Measurements from ENCODE around the gene PTH2. TPM values are rescaled to one million over a fixed set of nuclear protein-coding genes. Genes with fewer than 3 reads are reported as not detected.
"Not testable (repeated sequence)": the region's sequence is repeated elsewhere in the genome, so short reads cannot be mapped to it uniquely, and the experiment has no call there.

PTH2 gene
- total RNA-seq, 1 experiment from 2014 or later, result 1.0 TPM

DNA sequence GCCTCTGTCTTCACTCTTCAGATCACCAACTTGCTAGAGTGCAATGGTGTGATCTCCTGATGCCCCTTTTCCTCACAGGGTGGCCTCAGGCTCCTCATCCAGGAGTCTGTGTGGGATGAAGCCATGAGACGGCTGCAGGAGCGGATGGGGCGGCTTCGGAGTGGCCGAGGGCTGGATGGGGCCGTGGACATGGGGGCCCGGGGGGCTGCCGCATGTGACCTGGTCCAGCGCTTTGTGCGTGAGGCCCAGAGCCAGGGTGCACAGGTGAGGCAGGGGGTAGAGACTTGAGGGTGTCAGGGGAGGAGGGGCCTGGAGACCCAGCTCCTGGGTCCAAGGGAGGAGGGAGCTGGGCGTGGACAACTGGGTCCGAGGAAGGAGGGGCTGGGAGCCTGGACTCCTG is 39.3 kb upstream of the PTH2 start:
- TF ChIP-seq USF2 (CRISPR knock-in tag; IDR thresholded peaks at IDR 0.05) (no peak), TEAD1 (CRISPR knock-in tag; IDR thresholded peaks at IDR 0.05) (no peak), ZNF396 (CRISPR knock-in tag; IDR thresholded peaks at IDR 0.05; ENCODE audit: borderline replicate concordance) (no peak), OVOL2 (CRISPR knock-in tag; IDR thresholded peaks at IDR 0.05; ENCODE audit: borderline replicate concordance) (no peak), ZNF671 (CRISPR knock-in tag; IDR thresholded peaks at IDR 0.05) (no peak)
- DNase-seq (ENCODE audit: low spot score) (no peak), ATAC-seq (no peak)
- Mint-ChIP-seq H3K9me3 (no peaks in the 10 kb centered on the region), H3K36me3 (peaks cover 10% of the 10 kb centered on the region), H3K4me1 (no peaks in the 10 kb centered on the region), H3K27me3 (ENCODE audit: low read depth) (no peaks in the 10 kb centered on the region), H3K27ac (no peak overlapping the region), H3K4me3 (no peak overlapping the region)
- ChIA-PET CTCF (no interaction called here), POLR2A (no interaction called here)

DNA sequence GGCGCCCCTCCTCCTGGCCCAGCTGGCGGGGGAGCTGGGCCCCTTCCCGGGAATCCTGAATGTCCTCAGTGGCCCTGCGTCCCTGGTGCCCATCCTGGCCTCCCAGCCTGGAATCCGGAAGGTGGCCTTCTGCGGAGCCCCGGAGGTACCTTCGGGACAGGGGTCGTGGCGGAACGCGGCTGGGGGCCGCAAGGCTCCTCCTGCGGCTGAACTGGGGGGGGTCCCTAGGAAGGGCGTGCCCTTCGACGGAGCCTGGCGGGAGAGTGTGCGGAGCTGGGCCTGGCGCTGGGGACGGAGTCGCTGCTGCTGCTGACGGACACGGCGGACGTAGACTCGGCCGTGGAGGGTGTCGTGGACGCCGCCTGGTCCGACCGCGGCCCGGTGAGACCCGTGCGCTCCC is 38.4 kb upstream of the PTH2 start:
- H3K36me3 Mint-ChIP-seq, result peaks cover 13% of the 10 kb centered on the region
- ChIA-PET POLR2A (interaction anchor here (0.6 kb wide), 1 partner anchor 907 kb away, joined by 3 read pairs; no protein-coding TSS in a partner anchor), CTCF (interaction anchor here (1.2 kb wide), 1 partner anchor 14 kb away, joined by 3 read pairs; no protein-coding TSS in a partner anchor)
- no peak overlapping the region for H3K27ac Mint-ChIP-seq
- H3K9me3 Mint-ChIP-seq, result no peaks in the 10 kb centered on the region
- DNase-seq (ENCODE audit: low spot score) (no peak), ATAC-seq (peak; percentile 57)
- no peaks in the 10 kb centered on the region for H3K4me1 Mint-ChIP-seq
- no peaks in the 10 kb centered on the region for H3K27me3 Mint-ChIP-seq (ENCODE audit: low read depth)
- no peak for TF ChIP-seq RELA (CRISPR knock-in tag; IDR thresholded peaks at IDR 0.05; ENCODE audit: borderline replicate concordance)
- TF ChIP-seq NFATC4 (CRISPR knock-in tag; IDR thresholded peaks at IDR 0.05), result no peak
- TF ChIP-seq ELF4 (CRISPR knock-in tag; IDR thresholded peaks at IDR 0.05; ENCODE audit: low read depth), result no peak
- TF ChIP-seq HMGA2 (CRISPR knock-in tag; IDR thresholded peaks at IDR 0.05), result no peak
- no peak for TF ChIP-seq MAX (CRISPR knock-in tag; IDR thresholded peaks at IDR 0.05)
- TF ChIP-seq RORB (CRISPR knock-in tag; IDR thresholded peaks at IDR 0.05), result no peak
- TF ChIP-seq, protein P1, sequence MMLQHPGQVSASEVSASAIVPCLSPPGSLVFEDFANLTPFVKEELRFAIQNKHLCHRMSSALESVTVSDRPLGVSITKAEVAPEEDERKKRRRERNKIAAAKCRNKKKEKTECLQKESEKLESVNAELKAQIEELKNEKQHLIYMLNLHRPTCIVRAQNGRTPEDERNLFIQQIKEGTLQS (CRISPR knock-in tag; conservative IDR thresholded peaks at IDR 0.05), result no peak
- TF ChIP-seq, protein P2, sequence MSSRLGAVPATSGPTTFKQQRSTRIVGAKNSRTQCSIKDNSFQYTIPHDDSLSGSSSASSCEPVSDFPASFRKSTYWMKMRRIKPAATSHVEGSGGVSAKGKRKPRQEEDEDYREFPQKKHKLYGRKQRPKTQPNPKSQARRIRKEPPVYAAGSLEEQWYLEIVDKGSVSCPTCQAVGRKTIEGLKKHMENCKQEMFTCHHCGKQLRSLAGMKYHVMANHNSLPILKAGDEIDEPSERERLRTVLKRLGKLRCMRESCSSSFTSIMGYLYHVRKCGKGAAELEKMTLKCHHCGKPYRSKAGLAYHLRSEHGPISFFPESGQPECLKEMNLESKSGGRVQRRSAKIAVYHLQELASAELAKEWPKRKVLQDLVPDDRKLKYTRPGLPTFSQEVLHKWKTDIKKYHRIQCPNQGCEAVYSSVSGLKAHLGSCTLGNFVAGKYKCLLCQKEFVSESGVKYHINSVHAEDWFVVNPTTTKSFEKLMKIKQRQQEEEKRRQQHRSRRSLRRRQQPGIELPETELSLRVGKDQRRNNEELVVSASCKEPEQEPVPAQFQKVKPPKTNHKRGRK (CRISPR knock-in tag; IDR thresholded peaks at IDR 0.05; ENCODE audit: borderline replicate concordance), result no peak
- no peak for TF ChIP-seq IRF1 (CRISPR knock-in tag; IDR thresholded peaks at IDR 0.05)
- no peak for TF ChIP-seq GTF2I (CRISPR knock-in tag; conservative IDR thresholded peaks at IDR 0.05)
- no peak for TF ChIP-seq ETV6 (CRISPR knock-in tag; IDR thresholded peaks at IDR 0.05)
- no peak for TF ChIP-seq SMAD4 (CRISPR knock-in tag; IDR thresholded peaks at IDR 0.05)
- no peak for TF ChIP-seq MXD4 (CRISPR knock-in tag; IDR thresholded peaks at IDR 0.05; ENCODE audit: borderline replicate concordance)
- TF ChIP-seq ZNF263 (CRISPR knock-in tag; IDR thresholded peaks at IDR 0.05; ENCODE audit: low read depth), result no peak
- no peak for TF ChIP-seq PREB (CRISPR knock-in tag; IDR thresholded peaks at IDR 0.05; ENCODE audit: borderline replicate concordance)
- TF ChIP-seq SP1 (CRISPR knock-in tag; conservative IDR thresholded peaks at IDR 0.05), result no peak
- no peak overlapping the region for H3K4me3 Mint-ChIP-seq

- not testable (repeated sequence) for H3K9me3 Mint-ChIP-seq; DNase-seq (ENCODE audit: low spot score); H3K27ac Mint-ChIP-seq; H3K27me3 Mint-ChIP-seq (ENCODE audit: low read depth); H3K4me3 Mint-ChIP-seq; H3K4me1 Mint-ChIP-seq; ATAC-seq
- ChIA-PET POLR2A (interaction anchor here (0.6 kb wide), 1 partner anchor 907 kb away, joined by 3 read pairs; no protein-coding TSS in a partner anchor), CTCF (interaction anchor here (1.2 kb wide), 1 partner anchor 15 kb away, joined by 3 read pairs; no protein-coding TSS in a partner anchor)
- H3K36me3 Mint-ChIP-seq, result peaks cover 15% of the 10 kb centered on the region
Measured at GRCh38 chr19:49461130-49461529, 37.9 kb upstream of the PTH2 start.
